HepG2 (cell line): ENCODE data around the gene ARG1. TPM values are rescaled to one million over a fixed set of nuclear protein-coding genes. Genes with fewer than 3 reads are reported as not detected.
A peak's percentile ranks its signal among the peaks of the same experiment; 100 is the strongest.

ENCODE experiments used
- AGO2 ChIP-seq: fragments of 200-400 bp; formaldehyde crosslinking; optimal IDR thresholded peaks from 2 replicates; pipeline ENCODE3; 2017; ENCODE audit warnings: mild to moderate bottlenecking, low read depth, low read length, moderate library complexity
- BHLHE40 ChIP-seq: IDR thresholded peaks from 2 replicates; pipeline ENCODE4 v1.6.1; 2011; ENCODE audit warnings: low read length, improper control_type of control experiment
- CC2D1A ChIP-seq: sonication (generic); formaldehyde crosslinking; IDR thresholded peaks from 2 replicates; pipeline ENCODE4 v1.8.1; 2023; ENCODE audit warnings: mild to moderate bottlenecking, missing genetic modification reagents
- GZF1 ChIP-seq: sonication (generic); formaldehyde crosslinking; IDR thresholded peaks from 2 replicates; pipeline ENCODE4 v1.5.1; 2020; ENCODE audit warnings: mild to moderate bottlenecking, missing genetic modification reagents
- HNRNPK ChIP-seq: fragments of 200-400 bp; formaldehyde crosslinking; IDR thresholded peaks from 2 replicates; pipeline ENCODE4 v1.6.1; 2018; ENCODE audit warnings: low read length, low read depth, moderate library complexity, mild to moderate bottlenecking; ENCODE audit not compliant: poor library complexity, severe bottlenecking
- MTA1 ChIP-seq: sonication (generic); formaldehyde crosslinking; IDR thresholded peaks from 2 replicates; pipeline ENCODE4 v1.4.0; 2020; ENCODE audit warnings: missing genetic modification reagents, mild to moderate bottlenecking, borderline replicate concordance
- NRL ChIP-seq: sonication (generic); formaldehyde crosslinking; IDR thresholded peaks from 2 replicates; pipeline ENCODE4 v1.5.0; 2020; ENCODE audit warnings: missing genetic modification reagents, mild to moderate bottlenecking, moderate library complexity, borderline replicate concordance
- PHF21A ChIP-seq: sonication (generic); formaldehyde crosslinking; IDR thresholded peaks from 2 replicates; pipeline ENCODE4 v1.5.0; 2020; ENCODE audit warnings: mild to moderate bottlenecking, missing genetic modification reagents
- RELA ChIP-seq: sonication (generic); formaldehyde crosslinking; IDR thresholded peaks from 2 replicates; pipeline ENCODE4 v1.4.0; 2020; ENCODE audit warnings: missing genetic modification reagents
- SMAD9 ChIP-seq: sonication (generic); formaldehyde crosslinking; IDR thresholded peaks from 2 replicates; pipeline ENCODE4 v1.5.1; 2020; ENCODE audit warnings: mild to moderate bottlenecking, missing genetic modification reagents
- SOX6 ChIP-seq, 2 experiments: fragments of 450-650 bp in 1 of 2; sonication (generic) in 1 of 2; formaldehyde crosslinking in 1 of 2; IDR thresholded peaks; 2 replicates each; pipeline versions ENCODE4 v1.4.0 to v1.6.1; 2017 to 2020; ENCODE audit warnings: antibody characterized with exemption in 1 of 2, mild to moderate bottlenecking in 1 of 2, missing genetic modification reagents in 1 of 2
- SP2 ChIP-seq: sonication (generic); formaldehyde crosslinking; IDR thresholded peaks from 2 replicates; pipeline ENCODE4 v1.5.1; 2020; ENCODE audit warnings: mild to moderate bottlenecking, missing genetic modification reagents
- SRF ChIP-seq: IDR thresholded peaks from 2 replicates; pipeline ENCODE4 v1.6.1; 2011; ENCODE audit warnings: mild to moderate bottlenecking, low read depth, low read length, moderate library complexity
- THRA ChIP-seq: sonication (generic); formaldehyde crosslinking; IDR thresholded peaks from 2 replicates; pipeline ENCODE4 v1.4.0; 2020; ENCODE audit warnings: missing genetic modification reagents, borderline replicate concordance
- TIGD3 ChIP-seq: sonication (generic); formaldehyde crosslinking; IDR thresholded peaks from 2 replicates; pipeline ENCODE4 v1.5.1; 2020; ENCODE audit warnings: mild to moderate bottlenecking, missing genetic modification reagents, borderline replicate concordance
- ZBTB3 ChIP-seq: sonication (generic); formaldehyde crosslinking; IDR thresholded peaks from 2 replicates; pipeline ENCODE4 v1.4.0; 2020; ENCODE audit warnings: low read depth, mild to moderate bottlenecking, moderate library complexity, missing genetic modification reagents, borderline replicate concordance
- ZBTB7B ChIP-seq: sonication (generic); formaldehyde crosslinking; IDR thresholded peaks from 2 replicates; pipeline ENCODE4 v1.4.0; 2020; ENCODE audit warnings: missing genetic modification reagents
- ZNF225 ChIP-seq: sonication (generic); formaldehyde crosslinking; IDR thresholded peaks from 2 replicates; pipeline ENCODE4 v1.4.0; 2020; ENCODE audit warnings: mild to moderate bottlenecking, missing genetic modification reagents
- ZNF253 ChIP-seq: sonication (generic); formaldehyde crosslinking; IDR thresholded peaks from 2 replicates; pipeline ENCODE4 v1.8.0; 2022; ENCODE audit warnings: mild to moderate bottlenecking, missing genetic modification reagents, borderline replicate concordance
- ZNF317 ChIP-seq: sonication (generic); formaldehyde crosslinking; IDR thresholded peaks from 2 replicates; pipeline ENCODE4 v1.5.0; 2020; ENCODE audit warnings: mild to moderate bottlenecking, missing genetic modification reagents
- ZNF326 ChIP-seq: sonication (generic); formaldehyde crosslinking; IDR thresholded peaks from 2 replicates; pipeline ENCODE4 v1.4.0; 2020; ENCODE audit warnings: missing genetic modification reagents, borderline replicate concordance
- ZNF460 ChIP-seq: sonication (generic); formaldehyde crosslinking; IDR thresholded peaks from 2 replicates; pipeline ENCODE4 v1.5.1; 2020; ENCODE audit warnings: missing genetic modification reagents, mild to moderate bottlenecking, borderline replicate concordance
- ZNF512 ChIP-seq: sonication (generic); formaldehyde crosslinking; IDR thresholded peaks from 2 replicates; pipeline ENCODE4 v1.4.0; 2020; ENCODE audit warnings: mild to moderate bottlenecking, missing genetic modification reagents
- ZNF703 ChIP-seq: sonication (generic); formaldehyde crosslinking; IDR thresholded peaks from 2 replicates; pipeline ENCODE4 v1.5.1; 2020; ENCODE audit warnings: missing genetic modification reagents, mild to moderate bottlenecking, moderate library complexity, borderline replicate concordance
- ZNF841 ChIP-seq: sonication (generic); formaldehyde crosslinking; IDR thresholded peaks from 2 replicates; pipeline ENCODE4 v1.8.1; 2023; ENCODE audit warnings: missing genetic modification reagents, borderline replicate concordance
- polyA plus RNA-seq, 8 experiments: library from polyadenylated mRNA; depleted of rRNA in 3 of 8; stranded (reverse) in 7 of 8; unstranded in 1 of 8; fragments of >200 nt; fragmentation: Illumina TruSeq in 4 of 8; extraction: Trizol in 4 of 8; gene quantifications; 2 replicates each; pipeline versions ENCODE4 v1.2.1 to v1.2.3, GENCODE V29; 2011 to 2016; ENCODE audit warnings: low read depth in 4 of 8, missing spikeins in 1 of 8, mixed read lengths in 1 of 8; ENCODE audit not compliant: insufficient read depth in 1 of 8
- total RNA-seq, 5 experiments: library from RNA; depleted of rRNA; stranded (reverse); fragments of >200 nt; fragmentation: Illumina TruSeq; extraction: Trizol; gene quantifications; 2 replicates each; pipeline ENCODE4 v1.2.3, GENCODE V29; 2016; ENCODE audit warnings: low read depth in 1 of 5

The ARG1 gene
- total and polyA plus RNA-seq, 2 of the 13 experiments (the other 11 are each of a cell fraction or from before 2014, with no cell fraction given) = 2.2 to 11.2 TPM

GRCh38 chr6:131627724-131628682, 55.0 kb downstream of the ARG1 start, which contains the start of gene MED23 (continued):
- TF ChIP-seq ZNF512 (CRISPR knock-in tag) = peak; percentile 85; the same call in 1 of the 2 replicates
- peak; percentile 58; the same call in 1 of the 2 replicates for TF ChIP-seq BHLHE40
- peak; percentile 80 for TF ChIP-seq THRA (CRISPR knock-in tag)
- TF ChIP-seq RELA (CRISPR knock-in tag) = peak; percentile 93
- peak; percentile 99 for TF ChIP-seq ZNF225 (CRISPR knock-in tag)
- TF ChIP-seq PHF21A (CRISPR knock-in tag) = peak; percentile 99
- TF ChIP-seq ZNF326 (CRISPR knock-in tag) = no peak
- peak; percentile 90; the same call in 1 of the 2 replicates for TF ChIP-seq ZBTB3 (CRISPR knock-in tag)
- no peak; the same call in 1 of the 2 replicates for TF ChIP-seq ZNF253 (CRISPR knock-in tag)
- peak; percentile 97 for TF ChIP-seq CC2D1A (CRISPR knock-in tag)
- peak; percentile 77; the same call in 1 of the 2 replicates for TF ChIP-seq ZNF460
- peak; percentile 91; the same call in 1 of the 2 replicates for TF ChIP-seq TIGD3
- TF ChIP-seq SP2 (CRISPR knock-in tag) = peak; percentile 73
- TF ChIP-seq SOX6 (IDR thresholded peaks at IDR 0.05) = no peak
- TF ChIP-seq SOX6 (CRISPR knock-in tag; IDR thresholded peaks at IDR 0.05) = peak; percentile 95
- peak; percentile 98; the same call in 1 of the 2 replicates for TF ChIP-seq NRL (CRISPR knock-in tag)
- peak; percentile 84; the same call in 1 of the 2 replicates for TF ChIP-seq SRF
- TF ChIP-seq AGO2 = peak; percentile 47
- TF ChIP-seq ZBTB7B = peak; percentile 97
- peak; percentile 99 for TF ChIP-seq MTA1 (CRISPR knock-in tag)
- peak; percentile 96 for TF ChIP-seq ZNF317
- TF ChIP-seq GZF1 (CRISPR knock-in tag) = peak; percentile 94
- no peak for TF ChIP-seq HNRNPK
- no peak for TF ChIP-seq SMAD9 (CRISPR knock-in tag)
- TF ChIP-seq ZNF841 = peak; percentile 83; the same call in 1 of the 2 replicates
- no peak for TF ChIP-seq ZNF703 (CRISPR knock-in tag)
